Measurements from ENCODE around the gene RPS26.

DNA sequence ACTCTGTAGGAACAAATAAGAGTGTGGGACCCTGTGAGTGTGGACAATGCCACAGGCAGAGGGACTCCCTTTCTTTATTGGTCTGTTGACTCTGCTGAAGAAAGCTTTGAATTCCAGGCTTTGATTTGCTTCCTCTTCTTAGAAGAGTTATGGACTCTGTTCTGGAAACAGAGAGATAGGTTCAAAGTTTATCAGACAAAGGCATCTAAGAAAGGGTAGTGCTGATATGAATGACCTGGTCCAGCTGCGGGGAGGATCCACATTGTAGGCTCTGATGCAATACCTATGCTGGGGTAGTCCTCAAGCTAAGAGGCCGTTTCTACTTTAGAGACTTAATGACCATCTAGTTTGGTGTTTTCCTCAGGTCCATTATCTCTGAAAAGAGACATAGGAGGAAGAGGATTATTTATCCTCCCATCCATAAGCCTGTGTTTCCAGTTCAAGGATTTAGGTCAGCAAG lies 31.6 kb upstream of the RPS26 start:
- TF ChIP-seq KDM5B (IDR thresholded peaks at IDR 0.05; ENCODE audit: insufficient replicate concordance, low read depth, low read length) (no peak), NR2F6 (CRISPR knock-in tag; IDR thresholded peaks at IDR 0.05) (no peak), TBL1XR1 (IDR thresholded peaks at IDR 0.05; ENCODE audit: low read length in 2 of 2) (peak in 1 of 2 experiments; percentile 59; a peak in 2 of 4 replicates), SMC3 (conservative IDR thresholded peaks at IDR 0.05; ENCODE audit: insufficient read depth, low read depth, low read length) (no peak), ZFP1 (CRISPR knock-in tag; IDR thresholded peaks at IDR 0.05) (no peak), SREBF1 (IDR thresholded peaks at IDR 0.05; ENCODE audit: borderline replicate concordance, low read depth, low read length) (no peak), LCOR (CRISPR knock-in tag; IDR thresholded peaks at IDR 0.05) (no peak), EZH2 (IDR thresholded peaks at IDR 0.05; ENCODE audit: borderline replicate concordance, low read depth, low read length) (no peak), POLR2A (conservative IDR thresholded peaks at IDR 0.05) (no peak), ARID2 (IDR thresholded peaks at IDR 0.05) (no peak)
- TF ChIP-seq, protein P1, sequence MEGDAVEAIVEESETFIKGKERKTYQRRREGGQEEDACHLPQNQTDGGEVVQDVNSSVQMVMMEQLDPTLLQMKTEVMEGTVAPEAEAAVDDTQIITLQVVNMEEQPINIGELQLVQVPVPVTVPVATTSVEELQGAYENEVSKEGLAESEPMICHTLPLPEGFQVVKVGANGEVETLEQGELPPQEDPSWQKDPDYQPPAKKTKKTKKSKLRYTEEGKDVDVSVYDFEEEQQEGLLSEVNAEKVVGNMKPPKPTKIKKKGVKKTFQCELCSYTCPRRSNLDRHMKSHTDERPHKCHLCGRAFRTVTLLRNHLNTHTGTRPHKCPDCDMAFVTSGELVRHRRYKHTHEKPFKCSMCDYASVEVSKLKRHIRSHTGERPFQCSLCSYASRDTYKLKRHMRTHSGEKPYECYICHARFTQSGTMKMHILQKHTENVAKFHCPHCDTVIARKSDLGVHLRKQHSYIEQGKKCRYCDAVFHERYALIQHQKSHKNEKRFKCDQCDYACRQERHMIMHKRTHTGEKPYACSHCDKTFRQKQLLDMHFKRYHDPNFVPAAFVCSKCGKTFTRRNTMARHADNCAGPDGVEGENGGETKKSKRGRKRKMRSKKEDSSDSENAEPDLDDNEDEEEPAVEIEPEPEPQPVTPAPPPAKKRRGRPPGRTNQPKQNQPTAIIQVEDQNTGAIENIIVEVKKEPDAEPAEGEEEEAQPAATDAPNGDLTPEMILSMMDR (IDR thresholded peaks at IDR 0.05 in 2 of 3, conservative IDR thresholded peaks at IDR 0.05 in 1 of 3; ENCODE audit: insufficient read depth in 2 of 3, low read depth in 1 of 3, low read length in 3 of 3) = no peak
- TF ChIP-seq, protein P2, sequence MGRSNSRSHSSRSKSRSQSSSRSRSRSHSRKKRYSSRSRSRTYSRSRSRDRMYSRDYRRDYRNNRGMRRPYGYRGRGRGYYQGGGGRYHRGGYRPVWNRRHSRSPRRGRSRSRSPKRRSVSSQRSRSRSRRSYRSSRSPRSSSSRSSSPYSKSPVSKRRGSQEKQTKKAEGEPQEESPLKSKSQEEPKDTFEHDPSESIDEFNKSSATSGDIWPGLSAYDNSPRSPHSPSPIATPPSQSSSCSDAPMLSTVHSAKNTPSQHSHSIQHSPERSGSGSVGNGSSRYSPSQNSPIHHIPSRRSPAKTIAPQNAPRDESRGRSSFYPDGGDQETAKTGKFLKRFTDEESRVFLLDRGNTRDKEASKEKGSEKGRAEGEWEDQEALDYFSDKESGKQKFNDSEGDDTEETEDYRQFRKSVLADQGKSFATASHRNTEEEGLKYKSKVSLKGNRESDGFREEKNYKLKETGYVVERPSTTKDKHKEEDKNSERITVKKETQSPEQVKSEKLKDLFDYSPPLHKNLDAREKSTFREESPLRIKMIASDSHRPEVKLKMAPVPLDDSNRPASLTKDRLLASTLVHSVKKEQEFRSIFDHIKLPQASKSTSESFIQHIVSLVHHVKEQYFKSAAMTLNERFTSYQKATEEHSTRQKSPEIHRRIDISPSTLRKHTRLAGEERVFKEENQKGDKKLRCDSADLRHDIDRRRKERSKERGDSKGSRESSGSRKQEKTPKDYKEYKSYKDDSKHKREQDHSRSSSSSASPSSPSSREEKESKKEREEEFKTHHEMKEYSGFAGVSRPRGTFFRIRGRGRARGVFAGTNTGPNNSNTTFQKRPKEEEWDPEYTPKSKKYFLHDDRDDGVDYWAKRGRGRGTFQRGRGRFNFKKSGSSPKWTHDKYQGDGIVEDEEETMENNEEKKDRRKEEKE (IDR thresholded peaks at IDR 0.05; ENCODE audit: borderline replicate concordance in 1 of 2, control insufficient read depth in 1 of 2, low read depth in 2 of 2, low read length in 1 of 2) = no peak
